ENCODE data around the gene DDX39A. TPM values are rescaled to one million over a fixed set of nuclear protein-coding genes. Genes with fewer than 3 reads are reported as not detected.

DDX39A gene
- polyA plus RNA-seq, 1 experiment, result 25.7 TPM

DNA sequence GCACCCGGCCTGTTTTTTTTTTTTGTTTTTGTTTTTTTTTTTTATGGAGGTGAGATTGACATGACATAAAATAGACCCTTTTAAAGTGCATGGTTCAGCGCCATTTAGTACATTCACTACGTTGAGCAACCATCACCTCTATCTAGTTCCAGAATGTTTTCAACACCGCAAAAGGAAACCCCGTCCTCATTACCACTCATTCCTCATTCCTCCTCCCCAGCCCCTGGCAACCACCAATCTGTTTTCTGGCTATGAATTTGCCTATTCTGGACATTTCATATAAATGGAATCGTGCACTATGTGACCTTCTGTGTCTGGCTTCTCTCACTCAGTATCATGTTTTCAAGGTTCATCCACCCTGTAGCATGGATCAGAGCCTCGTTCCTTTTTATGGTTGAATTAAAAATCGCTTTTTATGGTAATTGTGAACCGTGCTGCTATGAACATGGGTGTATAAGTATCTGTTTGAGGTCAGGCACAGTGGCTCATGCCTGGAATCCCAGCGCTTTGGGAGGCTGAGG is 47.8 kb downstream of the DDX39A start:
- no peak for DNase-seq (ENCODE audit: low read depth, low spot score)
- TF ChIP-seq, protein P1, sequence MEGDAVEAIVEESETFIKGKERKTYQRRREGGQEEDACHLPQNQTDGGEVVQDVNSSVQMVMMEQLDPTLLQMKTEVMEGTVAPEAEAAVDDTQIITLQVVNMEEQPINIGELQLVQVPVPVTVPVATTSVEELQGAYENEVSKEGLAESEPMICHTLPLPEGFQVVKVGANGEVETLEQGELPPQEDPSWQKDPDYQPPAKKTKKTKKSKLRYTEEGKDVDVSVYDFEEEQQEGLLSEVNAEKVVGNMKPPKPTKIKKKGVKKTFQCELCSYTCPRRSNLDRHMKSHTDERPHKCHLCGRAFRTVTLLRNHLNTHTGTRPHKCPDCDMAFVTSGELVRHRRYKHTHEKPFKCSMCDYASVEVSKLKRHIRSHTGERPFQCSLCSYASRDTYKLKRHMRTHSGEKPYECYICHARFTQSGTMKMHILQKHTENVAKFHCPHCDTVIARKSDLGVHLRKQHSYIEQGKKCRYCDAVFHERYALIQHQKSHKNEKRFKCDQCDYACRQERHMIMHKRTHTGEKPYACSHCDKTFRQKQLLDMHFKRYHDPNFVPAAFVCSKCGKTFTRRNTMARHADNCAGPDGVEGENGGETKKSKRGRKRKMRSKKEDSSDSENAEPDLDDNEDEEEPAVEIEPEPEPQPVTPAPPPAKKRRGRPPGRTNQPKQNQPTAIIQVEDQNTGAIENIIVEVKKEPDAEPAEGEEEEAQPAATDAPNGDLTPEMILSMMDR (IDR thresholded peaks at IDR 0.05; ENCODE audit: low read depth, low read length), result no peak
- ChIA-PET POLR2A (no interaction called here), CTCF (no interaction called here)
- no peak overlapping the region for H3K4me3 ChIP-seq (ENCODE audit: low read depth, low read length)
- H3K9me3 ChIP-seq (ENCODE audit: control insufficient read depth, insufficient read depth, low read length), result no peaks in the 10 kb centered on the region
- H3K27me3 ChIP-seq (ENCODE audit: control insufficient read depth, insufficient read depth, low read length), result no peaks in the 10 kb centered on the region
- H3K27ac ChIP-seq (ENCODE audit: low read depth, low read length), result no peak overlapping the region

DNA sequence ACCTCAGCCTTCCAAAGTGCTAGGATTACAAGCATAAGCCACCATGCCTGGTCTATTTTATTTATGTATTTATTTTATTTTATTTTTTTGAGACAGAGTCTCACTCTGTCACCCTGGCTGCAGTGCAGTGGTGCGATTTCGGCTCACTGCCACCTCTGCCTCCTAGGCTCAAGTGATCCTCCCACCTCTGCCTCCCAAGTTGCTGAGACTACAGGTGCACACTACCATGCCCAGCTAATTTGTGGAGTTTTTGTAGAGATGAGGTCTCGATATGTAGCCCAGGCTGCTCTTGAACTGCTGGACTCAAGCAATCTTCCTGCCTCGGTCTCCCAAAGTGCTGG is 48.2 kb downstream of the DDX39A start:
- CTCF ChIA-PET, result no interaction called here
- Histone ChIP-seq H3K9me3 (ENCODE audit: control insufficient read depth, insufficient read depth, low read length) (no peaks in the 10 kb centered on the region), H3K27me3 (ENCODE audit: control insufficient read depth, insufficient read depth, low read length) (no peaks in the 10 kb centered on the region), H3K4me3 (ENCODE audit: low read depth, low read length) (no peak overlapping the region), H3K27ac (ENCODE audit: low read depth, low read length) (no peak overlapping the region)
- no peak for DNase-seq (ENCODE audit: low read depth, low spot score)
- TF ChIP-seq, protein P1 (IDR thresholded peaks at IDR 0.05; ENCODE audit: low read depth, low read length), result no peak
- POLR2A ChIA-PET, result no interaction called here

DNA sequence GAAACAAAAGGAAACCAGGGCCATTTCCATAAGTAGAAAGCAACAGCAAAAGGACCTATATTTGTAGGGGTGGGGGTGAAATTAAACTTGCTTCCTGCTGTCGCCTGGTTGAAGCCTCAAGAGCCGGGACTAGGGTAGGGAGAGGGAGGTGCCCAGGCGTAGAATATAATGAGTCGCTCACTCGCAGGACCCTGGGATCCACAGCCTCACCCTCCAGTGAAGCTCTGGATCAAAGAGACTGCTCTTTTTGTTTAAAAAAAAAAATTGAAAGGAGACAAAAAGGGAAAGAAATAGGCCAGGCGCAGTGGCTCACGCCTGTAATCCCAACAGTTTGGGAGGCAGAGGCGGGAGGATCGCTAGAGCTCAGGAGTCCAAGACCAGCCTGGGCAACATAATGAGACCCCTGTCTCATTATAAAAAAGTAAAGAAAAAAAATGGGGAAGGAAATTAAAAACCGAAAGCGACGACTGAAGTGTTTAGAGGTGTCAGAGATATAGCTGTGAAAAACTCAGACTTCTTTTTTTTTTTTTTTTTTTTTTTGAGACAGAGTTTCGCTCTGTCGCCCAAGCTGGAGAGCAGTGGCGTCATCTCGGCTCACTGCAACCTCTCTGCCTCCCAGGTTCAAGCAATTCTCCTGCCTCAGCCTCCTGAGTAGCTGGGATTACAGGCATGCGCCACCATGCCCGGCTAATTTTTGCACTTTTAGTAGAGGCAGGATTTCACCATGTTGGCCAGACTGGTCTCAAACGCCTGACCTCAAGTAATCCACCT is 48.8 kb downstream of the DDX39A start:
- no peak overlapping the region for H3K27ac ChIP-seq (ENCODE audit: low read depth, low read length)
- H3K9me3 ChIP-seq (ENCODE audit: control insufficient read depth, insufficient read depth, low read length), result no peaks in the 10 kb centered on the region
- TF ChIP-seq, protein P1 (IDR thresholded peaks at IDR 0.05; ENCODE audit: low read depth, low read length), result no peak
- POLR2A ChIA-PET, result no interaction called here
- H3K4me3 ChIP-seq (ENCODE audit: low read depth, low read length), result no peak overlapping the region
- CTCF ChIA-PET, result no interaction called here
- no peaks in the 10 kb centered on the region for H3K27me3 ChIP-seq (ENCODE audit: control insufficient read depth, insufficient read depth, low read length)
- DNase-seq (ENCODE audit: low read depth, low spot score), result no peak

DNA sequence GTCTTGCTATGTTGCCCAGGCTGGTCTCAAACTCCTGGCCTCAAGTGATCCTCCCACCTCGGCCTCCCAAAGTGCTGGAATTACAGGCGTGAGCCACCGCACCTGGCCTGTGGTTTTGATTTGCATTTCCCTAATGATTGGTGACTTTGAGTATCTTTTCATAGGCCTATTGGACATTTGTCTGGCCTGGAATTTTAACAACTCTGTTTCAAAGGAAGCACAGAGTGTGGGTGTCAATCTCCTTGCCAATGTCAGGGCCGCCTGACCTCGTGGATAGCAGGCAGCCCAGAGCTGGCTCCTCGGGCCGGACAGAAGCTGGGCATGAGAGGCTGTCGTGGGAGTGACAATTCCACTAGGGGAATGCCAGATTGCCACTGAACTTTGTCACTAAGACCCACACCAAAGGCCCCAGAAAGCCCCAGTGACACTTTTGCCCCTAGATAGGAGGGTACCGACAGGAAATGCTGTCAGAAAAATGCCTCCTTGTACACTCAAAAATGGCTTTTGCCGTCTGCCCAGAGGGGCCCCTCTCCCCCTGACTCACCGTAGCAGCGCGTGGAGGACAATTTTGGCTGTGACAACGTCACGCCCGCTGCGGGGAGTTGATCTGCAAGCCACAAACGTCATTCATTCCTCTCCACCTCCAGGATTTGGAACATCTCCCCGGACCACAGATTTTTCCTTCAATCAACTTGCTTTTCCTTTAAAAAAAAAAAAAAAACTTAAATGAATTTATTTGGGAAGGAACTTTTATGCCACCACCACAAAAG is 49.6 kb downstream of the DDX39A start:
- Histone ChIP-seq H3K27ac (ENCODE audit: low read depth, low read length) (no peak overlapping the region), H3K4me3 (ENCODE audit: low read depth, low read length) (no peak overlapping the region), H3K27me3 (ENCODE audit: control insufficient read depth, insufficient read depth, low read length) (no peaks in the 10 kb centered on the region), H3K9me3 (ENCODE audit: control insufficient read depth, insufficient read depth, low read length) (no peaks in the 10 kb centered on the region)
- DNase-seq (ENCODE audit: low read depth, low spot score), result no peak
- CTCF ChIA-PET, result no interaction called here
- TF ChIP-seq, protein P1 (IDR thresholded peaks at IDR 0.05; ENCODE audit: low read depth, low read length), result no peak
- POLR2A ChIA-PET, result no interaction called here

DNA sequence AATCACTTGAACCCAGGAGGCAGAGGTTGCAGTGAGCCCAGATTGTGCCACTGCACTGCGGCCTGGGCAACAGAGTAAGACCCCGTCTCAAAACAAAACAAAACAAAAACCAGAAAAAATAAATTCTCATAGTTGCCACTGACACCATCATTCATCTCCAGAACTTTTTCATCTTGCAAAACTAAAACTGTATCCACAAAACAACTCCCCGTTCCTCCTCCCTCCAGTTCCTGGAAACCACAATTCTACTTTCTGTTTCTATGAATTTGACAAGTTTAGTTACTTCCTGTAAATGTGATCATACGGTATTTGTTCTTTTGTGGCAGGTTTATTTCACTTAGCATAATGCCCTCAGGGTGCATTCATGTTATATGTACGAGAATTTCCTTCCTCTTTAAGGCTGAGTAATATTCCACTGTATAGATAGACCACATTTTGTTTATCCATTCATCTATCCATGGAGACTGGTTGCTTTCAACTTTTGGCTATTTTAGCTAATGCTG is 51.1 kb downstream of the DDX39A start:
- Histone ChIP-seq H3K27ac (ENCODE audit: low read depth, low read length) (no peak overlapping the region), H3K9me3 (ENCODE audit: control insufficient read depth, insufficient read depth, low read length) (no peaks in the 10 kb centered on the region; the same call in 1 of the 2 replicates), H3K27me3 (ENCODE audit: control insufficient read depth, insufficient read depth, low read length) (no peaks in the 10 kb centered on the region), H3K4me3 (ENCODE audit: low read depth, low read length) (no peak overlapping the region)
- ChIA-PET CTCF (no interaction called here), POLR2A (no interaction called here)
- TF ChIP-seq, protein P1 (IDR thresholded peaks at IDR 0.05; ENCODE audit: low read depth, low read length), result no peak
- DNase-seq (ENCODE audit: low read depth, low spot score), result no peak
